GM19193 (cell line): ENCODE measurements around the gene GJC2.

ENCODE experiments used
- POLR2A ChIP-seq: IDR thresholded peaks from 4 replicates; pipeline ENCODE4 v1.6.1; 2011; ENCODE audit not compliant: insufficient read depth, insufficient read length; ENCODE audit errors: extremely low read depth

The GJC2 gene

GRCh38 chr1:228149406-228150119 lies at the start of gene GJC2:
Gene GJC2, plus strand, starts transcription at chr1:228149930. Its CDS starts 7,829 bp downstream, at chr1:228157759.
- no peak for TF ChIP-seq POLR2A

GRCh38 chr1:228100822-228101613 lies 48.7 kb upstream of the GJC2 start:
- no peak for TF ChIP-seq POLR2A

GRCh38 chr1:228101614-228101993 lies 48.1 kb upstream of the GJC2 start:
- TF ChIP-seq POLR2A, result no peak

GRCh38 chr1:228101994-228102790 lies 47.5 kb upstream of the GJC2 start:
- no peak for TF ChIP-seq POLR2A

- peak; percentile 68 for TF ChIP-seq POLR2A
These were observed 46.7 kb upstream of the GJC2 start, which contains the start of gene C1orf35 for GRCh38 chr1:228102791-228103620. Gene C1orf35, minus strand, starts transcription at chr1:228103325. Its CDS starts 98 bp downstream, at chr1:228103227.

- TF ChIP-seq POLR2A, result no peak
These were observed 45.0 kb upstream of the GJC2 start for GRCh38 chr1:228104526-228105269.

GRCh38 chr1:228105270-228105995 lies 44.3 kb upstream of the GJC2 start:
- no peak for TF ChIP-seq POLR2A

GRCh38 chr1:228105996-228106799 lies 43.5 kb upstream of the GJC2 start:
- no peak for TF ChIP-seq POLR2A

- no peak for TF ChIP-seq POLR2A
These were observed 43.0 kb upstream of the GJC2 start for GRCh38 chr1:228106800-228107054.

GRCh38 chr1:228107636-228108035 lies 42.1 kb upstream of the GJC2 start:
- TF ChIP-seq POLR2A, result no peak

- TF ChIP-seq POLR2A, result no peak
These were observed 41.6 kb upstream of the GJC2 start for GRCh38 chr1:228108055-228108690.

- no peak for TF ChIP-seq POLR2A
These were observed 41.0 kb upstream of the GJC2 start for GRCh38 chr1:228108742-228109072.

- peak; percentile 93 for TF ChIP-seq POLR2A
These were observed 40.4 kb upstream of the GJC2 start, which contains the start of gene MRPL55 for GRCh38 chr1:228109073-228109961. Gene MRPL55, minus strand, starts transcription at chr1:228109299. Its CDS starts 1,039 bp downstream, at chr1:228108260.
